CD4-positive, alpha-beta T cell (primary cell): ENCODE results near the gene TSSC4. TPM values are rescaled to one million over a fixed set of nuclear protein-coding genes. Genes with fewer than 3 reads are reported as not detected.

ENCODE experiments used
- ATAC-seq: fragments of 200-7000 bp; cut with Tn5 transposase; one replicate; pipeline ENCODE4 v1.10.0; 2022; ENCODE audit warnings: mild to moderate bottlenecking; ENCODE audit not compliant: poor library complexity
- CTCF ChIA-PET: fragments of 350-600 bp; sonication (Branson Sonifier 250); formaldehyde crosslinking; loops from one replicate; lab custom pipeline; 2021; ENCODE audit warnings: antibody characterized with exemption, inconsistent platforms; lab: Charles Lee
- POLR2A ChIA-PET: fragments of 350-600 bp; sonication (Branson Sonifier 250); formaldehyde crosslinking; loops from one replicate; lab custom pipeline; 2021; ENCODE audit warnings: antibody characterized with exemption, inconsistent platforms; lab: Charles Lee
- DNase-seq, 14 experiments: peaks; one replicate each; pipeline ENCODE4 v3.0.0-alpha.2; 2013 to 2020; ENCODE audit warnings: mixed read lengths in 2 of 14
- H3K27ac ChIP-seq, 2 donors: one replicate each; pipeline versions ENCODE4 v1.5.1 to v1.7.0; 2013; ENCODE audit warnings: low read length in 2 of 2, low read depth in 1 of 2, mild to moderate bottlenecking in 1 of 2
- H3K27me3 ChIP-seq, 2 experiments: 1 replicate in 1 of 2; 2 replicates in 1 of 2; pipeline versions ENCODE4 v1.6.1 to v1.7.0; 2013; ENCODE audit warnings: low read length in 2 of 2, control low read depth in 1 of 2, mild to moderate bottlenecking in 1 of 2, moderate library complexity in 1 of 2; ENCODE audit not compliant: insufficient read depth in 2 of 2, control insufficient read depth in 1 of 2
- H3K36me3 ChIP-seq: one replicate; pipeline ENCODE4 v1.6.1; 2013; ENCODE audit warnings: low read length, control low read depth; ENCODE audit not compliant: insufficient read depth
- H3K4me1 ChIP-seq: one replicate; pipeline ENCODE4 v1.6.1; 2013; ENCODE audit warnings: low read length, control low read depth; ENCODE audit not compliant: insufficient read depth
- H3K4me3 ChIP-seq: one replicate; pipeline ENCODE4 v1.5.1; 2013; ENCODE audit warnings: mild to moderate bottlenecking, low read length, moderate library complexity
- H3K9me3 ChIP-seq, 2 experiments: 1 replicate in 1 of 2; 2 replicates in 1 of 2; pipeline versions ENCODE4 v1.6.1 to v1.7.0; 2013; ENCODE audit warnings: low read length in 2 of 2, mild to moderate bottlenecking in 2 of 2, control low read depth in 1 of 2, moderate library complexity in 1 of 2; ENCODE audit not compliant: control insufficient read depth in 1 of 2, insufficient read depth in 1 of 2
- H3K27ac Mint-ChIP-seq: one replicate; pipeline ENCODE4 v1.8.0; 2020; ENCODE audit warnings: mixed read lengths
- H3K27me3 Mint-ChIP-seq: one replicate; pipeline ENCODE4 v1.8.0; 2021; ENCODE audit warnings: mixed read lengths
- H3K36me3 Mint-ChIP-seq: one replicate; pipeline ENCODE4 v1.8.0; 2021; ENCODE audit warnings: low read depth, mixed read lengths
- H3K4me1 Mint-ChIP-seq: one replicate; pipeline ENCODE4 v1.8.0; 2021; ENCODE audit warnings: low read depth, mixed read lengths
- H3K4me3 Mint-ChIP-seq: one replicate; pipeline ENCODE4 v1.8.0; 2020; ENCODE audit warnings: mild to moderate bottlenecking, mixed read lengths
- H3K9me3 Mint-ChIP-seq: one replicate; pipeline ENCODE4 v1.8.0; 2020; ENCODE audit warnings: mixed read lengths
- intact Hi-C, 2 experiments: fragments of 100-400 bp; cut with DNase I in 1 of 2; cut with micrococcal nuclease in 1 of 2; formaldehyde crosslinking; loops; one replicate each; pipeline versions ENCODE4 v1.15.1 to v1.9.0; 2023 to 2025; cut with DNase I, micrococcal nuclease
- total RNA-seq, 174 experiments: library from RNA in 2 of 174; stranded (reverse) in 2 of 174; gene quantifications; one replicate each; pipeline ENCODE4 v1.2.3 and lab custom pipeline; 2021 to 2026
- TF ChIP-seq, protein P1 (sequence below): fragments of 200-600 bp; IDR thresholded peaks from one replicate; pipeline ENCODE4 v1.8.0; 2022; ENCODE audit warnings: antibody characterized with exemption, mild to moderate bottlenecking

TSSC4 gene
- total RNA-seq, 2 experiments from 2014 or later: 47.5 to 50.0 TPM

DNA sequence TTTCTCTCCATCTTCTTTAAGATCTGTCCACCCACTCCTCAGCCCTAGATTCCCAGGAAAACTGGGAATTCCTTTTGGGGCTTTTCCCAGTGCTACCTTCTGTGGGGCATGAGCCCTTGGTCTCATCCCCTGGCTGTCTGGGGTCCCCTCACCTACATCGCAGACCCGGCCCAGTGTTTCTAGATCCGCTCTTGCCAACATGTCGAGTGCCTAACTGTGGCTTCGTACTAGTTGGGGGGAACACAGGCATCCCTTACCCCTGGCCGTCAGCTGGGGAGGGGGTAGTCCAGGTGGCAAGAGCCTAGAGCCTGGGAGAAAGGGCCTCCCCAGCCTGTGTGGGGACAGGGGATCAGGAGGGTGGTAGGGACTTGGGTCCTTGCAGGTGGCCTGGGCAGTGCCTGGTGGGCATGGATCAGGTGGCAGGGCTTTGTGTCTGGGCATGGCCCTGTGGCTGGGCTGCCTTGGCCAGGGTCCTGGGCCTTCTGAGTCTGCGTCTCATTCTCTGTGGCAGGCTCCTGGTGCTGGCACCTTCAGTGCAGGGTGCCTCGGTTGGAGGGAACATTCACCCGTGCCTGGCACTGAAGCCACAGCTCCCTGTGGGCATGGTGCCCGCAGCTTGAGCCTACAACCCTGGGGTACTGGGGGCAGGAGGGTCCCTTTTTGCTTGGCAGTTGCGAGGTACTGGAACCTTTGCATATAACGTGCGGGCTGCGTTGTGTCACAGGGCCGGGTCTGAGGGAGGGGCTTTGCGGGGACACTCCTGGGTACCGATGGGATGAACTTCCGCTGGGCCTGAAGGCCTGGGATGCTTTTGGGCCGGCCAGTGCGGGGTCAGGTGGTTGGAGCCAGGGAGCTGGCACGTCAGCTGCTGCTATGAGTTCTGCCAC, 48.4 kb downstream of the TSSC4 start:
- peak overlapping the region; percentile 73 for H3K4me3 Mint-ChIP-seq
- ATAC-seq: no peak
- peak overlapping the region; percentile 27 for H3K27ac Mint-ChIP-seq
- no peaks in the 10 kb centered on the region for H3K27me3 ChIP-seq
- TF ChIP-seq, protein P1, sequence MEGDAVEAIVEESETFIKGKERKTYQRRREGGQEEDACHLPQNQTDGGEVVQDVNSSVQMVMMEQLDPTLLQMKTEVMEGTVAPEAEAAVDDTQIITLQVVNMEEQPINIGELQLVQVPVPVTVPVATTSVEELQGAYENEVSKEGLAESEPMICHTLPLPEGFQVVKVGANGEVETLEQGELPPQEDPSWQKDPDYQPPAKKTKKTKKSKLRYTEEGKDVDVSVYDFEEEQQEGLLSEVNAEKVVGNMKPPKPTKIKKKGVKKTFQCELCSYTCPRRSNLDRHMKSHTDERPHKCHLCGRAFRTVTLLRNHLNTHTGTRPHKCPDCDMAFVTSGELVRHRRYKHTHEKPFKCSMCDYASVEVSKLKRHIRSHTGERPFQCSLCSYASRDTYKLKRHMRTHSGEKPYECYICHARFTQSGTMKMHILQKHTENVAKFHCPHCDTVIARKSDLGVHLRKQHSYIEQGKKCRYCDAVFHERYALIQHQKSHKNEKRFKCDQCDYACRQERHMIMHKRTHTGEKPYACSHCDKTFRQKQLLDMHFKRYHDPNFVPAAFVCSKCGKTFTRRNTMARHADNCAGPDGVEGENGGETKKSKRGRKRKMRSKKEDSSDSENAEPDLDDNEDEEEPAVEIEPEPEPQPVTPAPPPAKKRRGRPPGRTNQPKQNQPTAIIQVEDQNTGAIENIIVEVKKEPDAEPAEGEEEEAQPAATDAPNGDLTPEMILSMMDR: no peak
- no peaks in the 10 kb centered on the region for H3K27me3 Mint-ChIP-seq
- peaks cover 8% of the 10 kb centered on the region for H3K36me3 ChIP-seq
- peaks cover 3% of the 10 kb centered on the region for H3K36me3 Mint-ChIP-seq
- no peak overlapping the region for H3K4me3 ChIP-seq
- H3K9me3 Mint-ChIP-seq: no peaks in the 10 kb centered on the region
- intact Hi-C loops: loop anchor here (5.0 to 10.0 kb wide), 3 partner anchors 33 to 606 kb away; partner anchors contain the start of gene CARS1 (in 1 of the 2)
- no peak overlapping the region for H3K27ac ChIP-seq
- ChIA-PET POLR2A (no interaction called here), CTCF (no interaction called here)
- no peak for DNase-seq
- peaks cover 51% of the 10 kb centered on the region for H3K4me1 ChIP-seq
- peaks cover 28% of the 10 kb centered on the region for H3K4me1 Mint-ChIP-seq
- no peaks in the 10 kb centered on the region for H3K9me3 ChIP-seq

DNA sequence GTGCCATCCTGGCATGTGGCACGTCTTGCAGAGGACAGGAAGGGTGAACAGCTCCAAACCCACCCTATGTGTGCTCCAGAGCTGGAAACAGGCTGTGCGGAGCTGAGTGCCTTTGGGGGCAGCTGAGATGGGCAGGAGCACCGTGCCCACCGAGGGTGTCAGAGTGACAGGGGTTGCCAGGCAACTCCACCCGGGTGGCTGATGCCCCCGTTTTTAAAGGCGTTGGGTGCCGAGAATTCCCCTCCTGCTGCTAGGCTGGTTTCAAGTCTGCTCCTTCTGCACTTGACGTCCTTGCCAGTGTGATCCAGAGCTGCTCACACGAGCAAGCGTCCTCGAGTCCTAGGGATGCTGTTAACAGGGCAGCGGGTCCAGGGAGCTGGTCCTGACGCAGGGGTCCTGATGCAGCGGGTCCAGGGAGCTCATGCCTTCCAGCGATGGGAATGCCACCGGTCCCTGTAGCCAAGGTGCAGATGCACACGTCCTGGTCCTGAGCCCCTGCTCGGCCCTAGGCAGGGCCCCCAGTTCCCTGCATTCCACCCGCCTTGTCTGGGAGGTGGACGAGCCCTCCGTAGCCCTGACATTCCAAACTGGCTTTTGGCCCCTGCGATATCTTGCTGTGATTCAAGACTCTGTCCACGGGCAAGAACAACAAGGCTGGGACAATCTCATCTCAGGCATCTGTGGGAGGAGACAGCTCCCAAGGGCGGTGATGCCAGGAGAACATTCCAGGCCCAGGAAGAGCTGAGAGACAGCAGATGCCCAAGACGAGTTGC, 49.2 kb downstream of the TSSC4 start:
- ChIA-PET CTCF (no interaction called here), POLR2A (no interaction called here)
- Histone ChIP-seq H3K36me3 (peaks cover 8% of the 10 kb centered on the region), H3K27ac (no peak overlapping the region), H3K27me3 (no peaks in the 10 kb centered on the region), H3K4me3 (no peak overlapping the region), H3K9me3 (no peaks in the 10 kb centered on the region), H3K4me1 (peaks cover 46% of the 10 kb centered on the region)
- DNase-seq (no peak), ATAC-seq (no peak)
- H3K27me3 Mint-ChIP-seq: no peaks in the 10 kb centered on the region
- peak overlapping the region; percentile 27 for H3K27ac Mint-ChIP-seq
- TF ChIP-seq, protein P1: no peak
- H3K4me3 Mint-ChIP-seq: no peak overlapping the region
- peaks cover 3% of the 10 kb centered on the region for H3K36me3 Mint-ChIP-seq
- intact Hi-C loops: loop anchor here (5.0 to 10.0 kb wide), 3 partner anchors 33 to 605 kb away; partner anchors contain the start of gene CARS1 (in 1 of the 2)
- no peaks in the 10 kb centered on the region for H3K9me3 Mint-ChIP-seq
- H3K4me1 Mint-ChIP-seq: peaks cover 28% of the 10 kb centered on the region

DNA sequence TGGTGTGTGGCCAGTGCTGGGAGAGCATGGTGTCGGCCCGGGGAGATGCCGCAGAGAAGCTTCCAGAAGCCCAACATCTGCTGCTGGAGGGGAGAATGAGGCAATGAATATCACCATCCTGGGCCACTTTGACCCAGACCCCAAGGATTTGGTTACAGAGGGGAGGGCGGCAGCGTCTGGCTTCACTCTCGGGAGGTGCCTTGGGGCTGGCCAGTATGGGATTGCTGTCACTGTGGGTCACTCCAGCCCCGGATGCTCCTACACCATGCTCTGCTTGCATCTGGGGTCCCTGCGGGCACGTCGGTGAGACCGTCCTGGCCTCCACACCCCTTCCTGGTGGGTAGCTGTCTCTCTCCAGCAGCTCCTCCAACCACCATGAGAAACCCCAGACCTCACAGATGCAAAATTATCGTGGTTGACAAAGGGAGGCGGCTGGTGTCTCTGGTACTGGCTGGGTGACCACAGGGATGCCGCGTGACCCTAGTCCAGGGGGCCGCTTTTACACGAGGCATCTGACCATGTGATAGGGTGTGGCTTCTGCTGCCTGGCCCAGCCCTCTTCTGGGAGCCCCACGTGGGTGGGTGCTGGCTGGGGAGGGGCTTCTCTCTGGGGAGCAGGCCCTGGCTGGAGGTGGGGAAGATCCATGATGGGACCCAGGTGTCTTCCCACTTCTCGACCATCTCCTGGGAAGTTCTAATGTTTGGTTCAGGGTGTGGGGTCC, 49.9 kb downstream of the TSSC4 start:
- ChIA-PET POLR2A (no interaction called here), CTCF (no interaction called here)
- Mint-ChIP-seq H3K27ac (no peak overlapping the region), H3K4me3 (no peak overlapping the region), H3K36me3 (no peaks in the 10 kb centered on the region), H3K9me3 (no peaks in the 10 kb centered on the region), H3K27me3 (no peaks in the 10 kb centered on the region), H3K4me1 (peaks cover 28% of the 10 kb centered on the region)
- ATAC-seq (no peak), DNase-seq (no peak)
- peaks cover 43% of the 10 kb centered on the region for H3K4me1 ChIP-seq
- H3K9me3 ChIP-seq: no peaks in the 10 kb centered on the region
- H3K27ac ChIP-seq: no peak overlapping the region
- TF ChIP-seq, protein P1: no peak
- peaks cover 8% of the 10 kb centered on the region for H3K36me3 ChIP-seq
- H3K27me3 ChIP-seq: no peaks in the 10 kb centered on the region
- intact Hi-C loops: no loop called here
- no peak overlapping the region for H3K4me3 ChIP-seq
